Left lung (tissue), 10 donors: ENCODE results near the gene HAPSTR1. TPM values are rescaled to one million over a fixed set of nuclear protein-coding genes. Genes with fewer than 3 reads are reported as not detected.
A peak's percentile ranks its signal among the peaks of the same experiment; 100 is the strongest.

Experiments
- ATAC-seq: fragments of 200-7000 bp; cut with Tn5 transposase; one replicate; pipeline ENCODE4 v1.9.1; 2020; ENCODE audit warnings: moderate library complexity
- DNase-seq, 4 donors: peaks; one replicate each; pipeline ENCODE4 v3.0.0-alpha.2; 2013 to 2020
- H3K27ac ChIP-seq, 2 donors: fragments of 200-600 bp; sonication (generic) in 1 of 2; one replicate each; pipeline versions ENCODE4 v1.5.0 to v1.8.0; 2020 to 2021
- H3K27me3 ChIP-seq, 2 donors: fragments of 200-600 bp; sonication (generic) in 1 of 2; one replicate each; pipeline versions ENCODE4 v1.5.0 to v1.8.0; 2020 to 2021
- H3K36me3 ChIP-seq, 2 donors: fragments of 200-600 bp; sonication (generic) in 1 of 2; one replicate each; pipeline versions ENCODE4 v1.5.0 to v1.8.0; 2020 to 2021
- H3K4me1 ChIP-seq, 2 donors: fragments of 200-600 bp; one replicate each; pipeline ENCODE4 v1.8.0; 2021
- H3K4me3 ChIP-seq, 2 donors: fragments of 200-600 bp; sonication (generic) in 1 of 2; one replicate each; pipeline versions ENCODE4 v1.5.0 to v1.8.0; 2020 to 2021; ENCODE audit warnings: mild to moderate bottlenecking in 1 of 2
- H3K9me3 ChIP-seq, 2 donors: fragments of 200-600 bp; sonication (generic) in 1 of 2; one replicate each; pipeline versions ENCODE4 v1.5.0 to v1.8.0; 2020 to 2021
- CTCF ChIP-seq, 2 donors: fragments of 200-600 bp; sonication (generic) in 1 of 2; IDR thresholded peaks; one replicate each; pipeline versions ENCODE4 v1.5.0 to v1.8.0; 2021; ENCODE audit warnings: antibody characterized with exemption in 2 of 2
- intact Hi-C, 2 donors: fragments of 100-400 bp; cut with DNase I; formaldehyde crosslinking; loops; one replicate each; pipeline versions ENCODE4 v1.11.2 to v1.14.2; 2022
- polyA plus RNA-seq, 6 donors: library from polyadenylated mRNA; unstranded; fragments of 120-200 nt; gene quantifications; one replicate each; pipeline ENCODE4 v1.2.1, GENCODE V29; 2013; ENCODE audit not compliant: insufficient read length in 6 of 6
- total RNA-seq, 2 donors: library from RNA; stranded (reverse); fragmentation: NEBNext Ultra II Directional; extraction: Animal tissue kit (Norgen Biotek cat#: 25700); gene quantifications; one replicate each; pipeline ENCODE4 v1.2.1, GENCODE V29; 2021
- donor health status: DM: no; HTN: yes; CAD: no.
- donor health status: DM: no; HTN: no; CAD: no.

The HAPSTR1 gene
- total and polyA plus RNA-seq, 8 donors, result 41.9 to 62.8 (median 45.0) TPM

- Histone ChIP-seq H3K4me1 (peaks cover 0 to 8% of the 10 kb centered on the region in 2 donors), H3K27ac (no peak overlapping the region), H3K4me3 (no peak overlapping the region), H3K9me3 (no peaks in the 10 kb centered on the region), H3K27me3 (peaks cover 0 to 15% of the 10 kb centered on the region in 2 donors), H3K36me3 (no peaks in the 10 kb centered on the region)
- ATAC-seq, result peak; percentile 67
- intact Hi-C loops, result no loop called here
- no peak for TF ChIP-seq CTCF (IDR thresholded peaks at IDR 0.05)
- DNase-seq, result peak in 2 of 4 donors; percentile 45 to 60
Measured at GRCh38 chr16:9053006-9053601, 38.3 kb upstream of the HAPSTR1 start.

- no peak for TF ChIP-seq CTCF (IDR thresholded peaks at IDR 0.05)
- Histone ChIP-seq H3K4me1 (peaks cover 0 to 4% of the 10 kb centered on the region in 2 donors), H3K36me3 (no peaks in the 10 kb centered on the region), H3K4me3 (no peak overlapping the region), H3K27me3 (peaks cover 0 to 15% of the 10 kb centered on the region in 2 donors), H3K9me3 (no peaks in the 10 kb centered on the region), H3K27ac (no peak overlapping the region)
- intact Hi-C loops, result no loop called here
- DNase-seq (no peak), ATAC-seq (no peak)
Measured at GRCh38 chr16:9054460-9054859, 37.0 kb upstream of the HAPSTR1 start.

- no peaks in the 10 kb centered on the region for H3K36me3 ChIP-seq
- no peaks in the 10 kb centered on the region for H3K9me3 ChIP-seq
- no peak for TF ChIP-seq CTCF (IDR thresholded peaks at IDR 0.05)
- H3K4me1 ChIP-seq, result peaks cover 0 to 4% of the 10 kb centered on the region in 2 donors
- intact Hi-C loops, result no loop called here
- DNase-seq (no peak), ATAC-seq (no peak)
- peaks cover 0 to 15% of the 10 kb centered on the region in 2 donors for H3K27me3 ChIP-seq
- no peak overlapping the region for H3K4me3 ChIP-seq
- H3K27ac ChIP-seq, result no peak overlapping the region
Measured at GRCh38 chr16:9055115-9055514, 36.3 kb upstream of the HAPSTR1 start.

GRCh38 chr16:9055661-9056060 is 35.8 kb upstream of the HAPSTR1 start:
- Histone ChIP-seq H3K27me3 (peaks cover 0 to 15% of the 10 kb centered on the region in 2 donors), H3K36me3 (no peaks in the 10 kb centered on the region), H3K27ac (no peak overlapping the region), H3K9me3 (no peaks in the 10 kb centered on the region), H3K4me3 (no peak overlapping the region), H3K4me1 (peaks cover under 1 to 4% of the 10 kb centered on the region in 2 donors)
- intact Hi-C loops, result no loop called here
- DNase-seq (no peak), ATAC-seq (no peak)
- no peak for TF ChIP-seq CTCF (IDR thresholded peaks at IDR 0.05)

GRCh38 chr16:9056061-9056460 is 35.4 kb upstream of the HAPSTR1 start:
- Histone ChIP-seq H3K9me3 (no peaks in the 10 kb centered on the region), H3K27ac (no peak overlapping the region), H3K27me3 (peaks cover 0 to 15% of the 10 kb centered on the region in 2 donors), H3K4me3 (no peak overlapping the region), H3K36me3 (no peaks in the 10 kb centered on the region), H3K4me1 (peaks cover 2 to 6% of the 10 kb centered on the region in 2 donors)
- TF ChIP-seq CTCF (IDR thresholded peaks at IDR 0.05), result no peak
- intact Hi-C loops, result no loop called here
- ATAC-seq (no peak), DNase-seq (no peak)
